NB4 (cell line): ENCODE data around the gene PRR7.

ENCODE experiments used
- MYC ChIP-seq: IDR thresholded peaks from 2 replicates; pipeline ENCODE4 v1.6.1; 2011; ENCODE audit warnings: low read depth, low read length
- POLR2A ChIP-seq: IDR thresholded peaks from 2 replicates; pipeline ENCODE4 v1.6.1; 2011; ENCODE audit warnings: mild to moderate bottlenecking; ENCODE audit not compliant: insufficient read length; ENCODE audit errors: extremely low read depth
- TF ChIP-seq, protein P1 (sequence below): IDR thresholded peaks from one replicate; pipeline ENCODE4 v1.5.1; 2012; ENCODE audit warnings: low read depth, low read length
- TF ChIP-seq, protein P2 (sequence below): IDR thresholded peaks from 2 replicates; pipeline ENCODE4 v1.6.1; 2011; ENCODE audit warnings: low read depth, low read length

DNA sequence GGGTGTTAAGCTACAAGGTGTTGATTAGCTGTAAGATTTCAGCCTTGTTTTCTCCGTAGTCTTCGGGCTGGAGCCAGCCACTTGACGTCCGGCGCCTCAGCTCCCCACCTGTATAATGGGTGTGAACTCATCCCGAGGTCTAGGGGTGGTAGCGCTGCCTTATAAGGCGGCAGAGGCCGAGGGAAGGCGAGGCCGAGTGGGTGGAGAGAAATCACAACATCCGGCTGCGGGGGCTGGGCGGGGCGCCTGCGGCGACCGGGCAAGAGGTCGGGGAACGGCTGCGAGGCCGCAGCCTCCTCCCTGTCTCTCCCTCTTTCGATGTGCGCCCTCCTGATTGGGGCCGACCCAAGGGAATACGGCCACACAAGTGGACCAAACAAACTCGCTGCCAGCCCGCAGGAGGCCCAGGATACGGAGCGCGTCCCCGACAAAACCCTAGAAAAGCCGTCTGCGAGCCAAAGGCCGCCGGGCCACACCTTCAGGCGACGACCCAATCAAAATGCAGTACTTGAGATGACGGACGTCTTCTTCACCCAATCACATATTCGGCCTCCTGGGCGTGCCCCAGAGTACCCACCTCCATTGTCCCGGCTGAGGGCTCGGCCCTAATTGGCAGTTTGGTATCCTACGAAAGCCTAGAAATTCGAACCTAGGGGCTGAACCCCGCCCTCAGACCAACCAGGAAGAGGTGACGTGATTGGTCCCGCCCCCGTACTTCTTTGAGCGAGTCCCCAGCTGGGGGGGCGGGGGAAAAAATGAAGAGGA, 20.6 kb upstream of the PRR7 start:
- TF ChIP-seq, protein P1, sequence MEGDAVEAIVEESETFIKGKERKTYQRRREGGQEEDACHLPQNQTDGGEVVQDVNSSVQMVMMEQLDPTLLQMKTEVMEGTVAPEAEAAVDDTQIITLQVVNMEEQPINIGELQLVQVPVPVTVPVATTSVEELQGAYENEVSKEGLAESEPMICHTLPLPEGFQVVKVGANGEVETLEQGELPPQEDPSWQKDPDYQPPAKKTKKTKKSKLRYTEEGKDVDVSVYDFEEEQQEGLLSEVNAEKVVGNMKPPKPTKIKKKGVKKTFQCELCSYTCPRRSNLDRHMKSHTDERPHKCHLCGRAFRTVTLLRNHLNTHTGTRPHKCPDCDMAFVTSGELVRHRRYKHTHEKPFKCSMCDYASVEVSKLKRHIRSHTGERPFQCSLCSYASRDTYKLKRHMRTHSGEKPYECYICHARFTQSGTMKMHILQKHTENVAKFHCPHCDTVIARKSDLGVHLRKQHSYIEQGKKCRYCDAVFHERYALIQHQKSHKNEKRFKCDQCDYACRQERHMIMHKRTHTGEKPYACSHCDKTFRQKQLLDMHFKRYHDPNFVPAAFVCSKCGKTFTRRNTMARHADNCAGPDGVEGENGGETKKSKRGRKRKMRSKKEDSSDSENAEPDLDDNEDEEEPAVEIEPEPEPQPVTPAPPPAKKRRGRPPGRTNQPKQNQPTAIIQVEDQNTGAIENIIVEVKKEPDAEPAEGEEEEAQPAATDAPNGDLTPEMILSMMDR: no peak
- TF ChIP-seq, protein P2, sequence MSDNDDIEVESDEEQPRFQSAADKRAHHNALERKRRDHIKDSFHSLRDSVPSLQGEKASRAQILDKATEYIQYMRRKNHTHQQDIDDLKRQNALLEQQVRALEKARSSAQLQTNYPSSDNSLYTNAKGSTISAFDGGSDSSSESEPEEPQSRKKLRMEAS: no peak; the same call in 1 of the 2 replicates
- TF ChIP-seq POLR2A (peak; percentile 58), MYC (0 out of 2 replicates have a peak, but pooled peaks have one; percentile 21)
